A673 (cell line): ENCODE measurements around the gene HOXD8. TPM values are rescaled to one million over a fixed set of nuclear protein-coding genes. Genes with fewer than 3 reads are reported as not detected.
A peak's percentile ranks its signal among the peaks of the same experiment; 100 is the strongest.

ENCODE experiments used
- BruUV-seq: library from RNA; stranded (reverse); fragments of 400-500 nt; replicated peaks from 2 replicates; lab custom pipeline; 2021; lab: Mats Ljungman, UMichigan
- CTCF ChIA-PET: fragments of 300-600 bp; sonication (Branson Sonifier 250); formaldehyde crosslinking; loops from one replicate; lab custom pipeline; 2022; ENCODE audit warnings: antibody characterized with exemption; lab: Charles Lee
- POLR2A ChIA-PET: fragments of 300-600 bp; sonication (Branson Sonifier 250); formaldehyde crosslinking; loops from one replicate; lab custom pipeline; 2022; ENCODE audit warnings: antibody characterized with exemption; ENCODE audit not compliant: low non-redundant PET; lab: Charles Lee
- DNase-seq: peaks from one replicate; pipeline ENCODE4 v3.0.0-alpha.2; 2015; ENCODE audit warnings: low spot score
- H3K27ac ChIP-seq: fragments of 200-600 bp; sonication (generic); 2 replicates; pipeline ENCODE4 v1.5.1; 2016; ENCODE audit warnings: mixed run types, low read depth, mild to moderate bottlenecking, mixed read lengths, antibody characterized with exemption, low read length; ENCODE audit not compliant: poor library complexity, severe bottlenecking
- H3K27me3 ChIP-seq: fragments of 200-600 bp; sonication (generic); replicated peaks from 2 replicates; pipeline ENCODE4 v1.6.1; 2017; ENCODE audit warnings: mixed run types, low read depth, mild to moderate bottlenecking, mixed read lengths, antibody characterized with exemption, low read length; ENCODE audit not compliant: insufficient read depth, poor library complexity
- H3K36me3 ChIP-seq: fragments of 200-600 bp; sonication (generic); 2 replicates; pipeline ENCODE4 v1.6.1; 2016; ENCODE audit warnings: mixed run types, mild to moderate bottlenecking, mixed read lengths, antibody characterized with exemption, low read length; ENCODE audit not compliant: insufficient read depth, poor library complexity, severe bottlenecking
- H3K4me1 ChIP-seq: fragments of 200-600 bp; sonication (generic); 2 replicates; pipeline ENCODE4 v1.6.1; 2017; ENCODE audit warnings: mixed run types, mild to moderate bottlenecking, mixed read lengths, antibody characterized with exemption, low read length; ENCODE audit not compliant: insufficient read depth, poor library complexity, severe bottlenecking
- H3K4me3 ChIP-seq: fragments of 200-600 bp; sonication (generic); 2 replicates; pipeline ENCODE4 v1.5.1; 2016; ENCODE audit warnings: low read depth, mixed run types, mild to moderate bottlenecking, mixed read lengths, low read length; ENCODE audit not compliant: poor library complexity, severe bottlenecking
- H3K9me3 ChIP-seq: fragments of 200-600 bp; sonication (generic); 2 replicates; pipeline ENCODE4 v1.6.1; 2016; ENCODE audit warnings: mixed run types, low read depth, mild to moderate bottlenecking, mixed read lengths, antibody characterized with exemption, low read length; ENCODE audit not compliant: poor library complexity, severe bottlenecking
- EZH2 ChIP-seq: fragments of 200-600 bp; sonication (generic); IDR thresholded peaks from 2 replicates; pipeline ENCODE4 v1.6.1; 2017; ENCODE audit warnings: borderline replicate concordance, low read depth, mild to moderate bottlenecking, mixed read lengths, antibody characterized with exemption, low read length; ENCODE audit not compliant: poor library complexity, severe bottlenecking
- intact Hi-C: fragments of 100-400 bp; cut with micrococcal nuclease; formaldehyde crosslinking; loops from one replicate; pipeline ENCODE4 v1.10.0; 2022; ENCODE audit not compliant: unreplicated experiment
- total RNA-seq: library from RNA; stranded (reverse); gene quantifications from 2 replicates; pipeline ENCODE4 v1.2.3, GENCODE V29; 2021
- TF ChIP-seq, protein P1 (sequence below): fragments of 300-800, 200-600 bp; sonication (generic); conservative IDR thresholded peaks from 2 replicates; pipeline ENCODE4 v1.5.1; 2017; ENCODE audit warnings: low read depth, mild to moderate bottlenecking, antibody characterized with exemption, low read length, moderate library complexity, mixed read lengths

The HOXD8 gene
- total RNA-seq, 1 experiment from 2014 or later: 56.8 TPM

DNA sequence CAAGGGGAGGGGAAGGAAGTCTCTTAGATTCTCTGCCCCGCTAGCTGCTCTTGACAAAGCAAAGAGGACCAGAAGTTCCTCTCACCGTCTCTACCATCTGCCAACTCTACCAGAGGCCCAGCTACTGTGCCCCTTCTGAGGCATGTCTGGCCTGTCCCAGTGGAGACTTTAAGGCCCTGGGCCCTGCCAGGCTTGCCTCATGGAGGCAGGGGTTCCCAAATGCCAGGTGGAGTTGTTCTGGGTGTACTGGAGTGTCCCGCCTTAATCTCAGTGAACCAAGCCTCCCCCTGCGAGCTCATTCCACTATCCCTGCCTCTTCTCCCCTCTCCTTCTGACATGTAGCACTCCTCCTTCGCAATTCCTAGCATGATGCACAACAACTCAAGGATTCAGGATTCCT is 27.7 kb upstream of the HOXD8 start:
- BruUV-seq: no TSS peak
- TF ChIP-seq, protein P1, sequence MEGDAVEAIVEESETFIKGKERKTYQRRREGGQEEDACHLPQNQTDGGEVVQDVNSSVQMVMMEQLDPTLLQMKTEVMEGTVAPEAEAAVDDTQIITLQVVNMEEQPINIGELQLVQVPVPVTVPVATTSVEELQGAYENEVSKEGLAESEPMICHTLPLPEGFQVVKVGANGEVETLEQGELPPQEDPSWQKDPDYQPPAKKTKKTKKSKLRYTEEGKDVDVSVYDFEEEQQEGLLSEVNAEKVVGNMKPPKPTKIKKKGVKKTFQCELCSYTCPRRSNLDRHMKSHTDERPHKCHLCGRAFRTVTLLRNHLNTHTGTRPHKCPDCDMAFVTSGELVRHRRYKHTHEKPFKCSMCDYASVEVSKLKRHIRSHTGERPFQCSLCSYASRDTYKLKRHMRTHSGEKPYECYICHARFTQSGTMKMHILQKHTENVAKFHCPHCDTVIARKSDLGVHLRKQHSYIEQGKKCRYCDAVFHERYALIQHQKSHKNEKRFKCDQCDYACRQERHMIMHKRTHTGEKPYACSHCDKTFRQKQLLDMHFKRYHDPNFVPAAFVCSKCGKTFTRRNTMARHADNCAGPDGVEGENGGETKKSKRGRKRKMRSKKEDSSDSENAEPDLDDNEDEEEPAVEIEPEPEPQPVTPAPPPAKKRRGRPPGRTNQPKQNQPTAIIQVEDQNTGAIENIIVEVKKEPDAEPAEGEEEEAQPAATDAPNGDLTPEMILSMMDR: no peak
- TF ChIP-seq EZH2: no peak
- ChIA-PET CTCF (no interaction called here), POLR2A (interaction anchor here (0.6 kb wide), 1 partner anchor 489 kb away, joined by 23 read pairs; no protein-coding TSS in a partner anchor)
- no peaks in the 10 kb centered on the region for H3K9me3 ChIP-seq
- H3K4me1 ChIP-seq: peaks cover 30% of the 10 kb centered on the region
- H3K27ac ChIP-seq: peak overlapping the region; percentile 32
- DNase-seq: no peak
- H3K4me3 ChIP-seq: no peak overlapping the region
- no peaks in the 10 kb centered on the region for H3K27me3 ChIP-seq
- H3K36me3 ChIP-seq: no peaks in the 10 kb centered on the region
- intact Hi-C loops: no loop called here

GRCh38 chr2:176102309-176102866 is 27.1 kb upstream of the HOXD8 start:
- Histone ChIP-seq H3K36me3 (no peaks in the 10 kb centered on the region), H3K4me3 (no peak overlapping the region), H3K4me1 (peaks cover 29% of the 10 kb centered on the region), H3K27ac (no peak overlapping the region), H3K27me3 (no peaks in the 10 kb centered on the region), H3K9me3 (no peaks in the 10 kb centered on the region)
- DNase-seq: no peak
- CTCF ChIA-PET: no interaction called here
- no peak for TF ChIP-seq EZH2
- TF ChIP-seq, protein P1: no peak
- BruUV-seq: no TSS peak
- POLR2A ChIA-PET: interaction anchor here (0.6 kb wide), 2 partner anchors 381 to 488 kb away, joined by 4 to 23 read pairs; no protein-coding TSS in a partner anchor
- intact Hi-C loops: no loop called here

DNA sequence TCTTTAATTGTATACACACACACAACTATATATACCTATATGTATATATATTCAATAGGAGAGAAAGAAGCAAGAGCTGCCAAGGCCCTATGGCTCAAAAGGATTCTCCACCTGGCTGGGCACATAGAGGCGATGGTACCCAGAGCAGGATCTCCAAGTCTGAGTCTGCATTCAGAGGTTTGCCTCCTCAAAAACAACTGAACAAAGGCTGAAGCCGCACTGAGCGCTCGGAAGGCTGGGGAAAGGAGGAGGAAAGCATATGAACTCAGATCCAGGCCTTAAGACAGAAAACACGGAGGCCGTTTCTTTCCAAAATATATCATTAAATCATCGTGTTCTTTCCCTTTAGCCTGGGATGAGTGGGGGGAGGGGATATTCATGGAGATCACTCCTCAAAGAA is 26.3 kb upstream of the HOXD8 start:
- BruUV-seq: TSS peak; percentile 90
- Histone ChIP-seq H3K4me3 (peak overlapping the region; percentile 73), H3K4me1 (peaks cover 29% of the 10 kb centered on the region), H3K9me3 (no peaks in the 10 kb centered on the region), H3K36me3 (no peaks in the 10 kb centered on the region), H3K27ac (peak overlapping the region; percentile 94), H3K27me3 (no peaks in the 10 kb centered on the region)
- DNase-seq: peak; percentile 28
- TF ChIP-seq EZH2: no peak
- TF ChIP-seq, protein P1: no peak
- intact Hi-C loops: no loop called here
- POLR2A ChIA-PET: interaction anchor here (0.6 kb wide), 1 partner anchor 381 kb away, joined by 4 read pairs; no protein-coding TSS in a partner anchor
- CTCF ChIA-PET: no interaction called here
